Central memory CD4-positive, alpha-beta T cell (primary cell): ENCODE data around the gene LRRN4CL.
A peak's percentile ranks its signal among the peaks of the same experiment; 100 is the strongest.

Source experiments
- DNase-seq: peaks from one replicate; pipeline ENCODE4 v3.0.0; 2022

LRRN4CL gene

GRCh38 chr11:62645946-62646824 lies 43.1 kb downstream of the LRRN4CL start, which contains the start of gene GANAB:
GANAB (minus strand) TSS chr11:62646613; CDS start chr11:62646599, 14 bp downstream.
- peak; percentile 96 for DNase-seq

GRCh38 chr11:62645671-62645945 lies 43.7 kb downstream of the LRRN4CL start:
- DNase-seq, result no peak

- DNase-seq, result no peak
Measured at GRCh38 chr11:62644220-62644619, 45.1 kb downstream of the LRRN4CL start.
